ENCODE data around the gene USP12.

The USP12 gene

GRCh38 chr13:27064252-27064995, 107.2 kb downstream of the USP12 start:
- H3K9ac ChIP-seq (ENCODE audit: low read length), result no peak overlapping the region
- no peak overlapping the region for H3K4me3 ChIP-seq (ENCODE audit: low read depth, low read length, poor library complexity, severe bottlenecking)
- no peak overlapping the region for H2AFZ ChIP-seq (ENCODE audit: low read length)
- no peak overlapping the region for H3K4me2 ChIP-seq (ENCODE audit: low read length)
- H3K27ac ChIP-seq (ENCODE audit: low read depth, low read length, poor library complexity, severe bottlenecking), result no peak overlapping the region
- H3K36me3 ChIP-seq (ENCODE audit: insufficient read depth, low read length), result no peaks in the 10 kb centered on the region
- no peaks in the 10 kb centered on the region for H3K79me2 ChIP-seq (ENCODE audit: insufficient read depth, low read length)
- no peaks in the 10 kb centered on the region for H3F3A ChIP-seq (ENCODE audit: insufficient read depth, low read length)
- no peaks in the 10 kb centered on the region for H3K9me3 ChIP-seq (ENCODE audit: low read length)
- TF ChIP-seq EZH2 (IDR thresholded peaks at IDR 0.05; ENCODE audit: borderline replicate concordance, low read length) (no peak), CTCF (IDR thresholded peaks at IDR 0.05; ENCODE audit: low read length) (no peak)
- no peaks in the 10 kb centered on the region for H3K4me1 ChIP-seq (ENCODE audit: insufficient read depth, low read length, severe bottlenecking)
- no peaks in the 10 kb centered on the region for H3K9me2 ChIP-seq (ENCODE audit: low read depth, low read length)
- H3K27me3 ChIP-seq (ENCODE audit: insufficient read depth, low read length), result no peaks in the 10 kb centered on the region
- H4K20me1 ChIP-seq (ENCODE audit: insufficient read depth, low read length), result no peaks in the 10 kb centered on the region

- Histone ChIP-seq H3K4me2 (ENCODE audit: low read length) (no peak overlapping the region), H3K79me2 (ENCODE audit: insufficient read depth, low read length) (no peaks in the 10 kb centered on the region), H3K9ac (ENCODE audit: low read length) (no peak overlapping the region), H3K9me2 (ENCODE audit: low read depth, low read length) (no peaks in the 10 kb centered on the region), H3K36me3 (ENCODE audit: insufficient read depth, low read length) (no peaks in the 10 kb centered on the region), H3K4me3 (ENCODE audit: low read depth, low read length, poor library complexity, severe bottlenecking) (no peak overlapping the region), H2AFZ (ENCODE audit: low read length) (no peak overlapping the region), H3K27ac (ENCODE audit: low read depth, low read length, poor library complexity, severe bottlenecking) (no peak overlapping the region), H4K20me1 (ENCODE audit: insufficient read depth, low read length) (no peaks in the 10 kb centered on the region), H3F3A (ENCODE audit: insufficient read depth, low read length) (no peaks in the 10 kb centered on the region), H3K27me3 (ENCODE audit: insufficient read depth, low read length) (no peaks in the 10 kb centered on the region), H3K4me1 (ENCODE audit: insufficient read depth, low read length, severe bottlenecking) (no peaks in the 10 kb centered on the region), H3K9me3 (ENCODE audit: low read length) (no peaks in the 10 kb centered on the region)
- no peak for TF ChIP-seq EZH2 (IDR thresholded peaks at IDR 0.05; ENCODE audit: borderline replicate concordance, low read length)
- no peak for TF ChIP-seq CTCF (IDR thresholded peaks at IDR 0.05; ENCODE audit: low read length)
Observed at GRCh38 chr13:27057817-27058216, 113.8 kb downstream of the USP12 start.

- no peaks in the 10 kb centered on the region for H3K27me3 ChIP-seq (ENCODE audit: insufficient read depth, low read length)
- no peak overlapping the region for H3K27ac ChIP-seq (ENCODE audit: low read depth, low read length, poor library complexity, severe bottlenecking)
- H3K4me1 ChIP-seq (ENCODE audit: insufficient read depth, low read length, severe bottlenecking), result no peaks in the 10 kb centered on the region
- H3K9ac ChIP-seq (ENCODE audit: low read length), result no peak overlapping the region
- TF ChIP-seq CTCF (IDR thresholded peaks at IDR 0.05; ENCODE audit: low read length) (no peak), EZH2 (IDR thresholded peaks at IDR 0.05; ENCODE audit: borderline replicate concordance, low read length) (no peak)
- H3F3A ChIP-seq (ENCODE audit: insufficient read depth, low read length), result no peaks in the 10 kb centered on the region
- H3K4me2 ChIP-seq (ENCODE audit: low read length), result no peak overlapping the region
- H3K4me3 ChIP-seq (ENCODE audit: low read depth, low read length, poor library complexity, severe bottlenecking), result no peak overlapping the region
- no peaks in the 10 kb centered on the region for H3K79me2 ChIP-seq (ENCODE audit: insufficient read depth, low read length)
- H4K20me1 ChIP-seq (ENCODE audit: insufficient read depth, low read length), result no peaks in the 10 kb centered on the region
- H3K9me2 ChIP-seq (ENCODE audit: low read depth, low read length), result no peaks in the 10 kb centered on the region
- H3K9me3 ChIP-seq (ENCODE audit: low read length), result no peaks in the 10 kb centered on the region
- H2AFZ ChIP-seq (ENCODE audit: low read length), result no peak overlapping the region
- H3K36me3 ChIP-seq (ENCODE audit: insufficient read depth, low read length), result no peaks in the 10 kb centered on the region
Observed at GRCh38 chr13:27055526-27055925, 116.1 kb downstream of the USP12 start.
